Activated CD4-positive, alpha-beta T cell treated with anti-CD3 and anti-CD28 coated beads for 36 hours (primary cell): ENCODE measurements around the gene AOAH. TPM values are rescaled to one million over a fixed set of nuclear protein-coding genes. Genes with fewer than 3 reads are reported as not detected.
A peak's percentile ranks its signal among the peaks of the same experiment; 100 is the strongest.

ENCODE experiments used
- ATAC-seq: fragments of 200-7000 bp; cut with Tn5 transposase; one replicate; pipeline ENCODE4 v1.10.0; 2021; ENCODE audit warnings: mild to moderate bottlenecking, moderate library complexity
- CTCF ChIA-PET: fragments of 350-600 bp; sonication (Branson Sonifier 250); formaldehyde crosslinking; loops from one replicate; lab custom pipeline; 2021; ENCODE audit warnings: antibody characterized with exemption; lab: Charles Lee
- POLR2A ChIA-PET: fragments of 350-600 bp; sonication (Branson Sonifier 250); formaldehyde crosslinking; loops from one replicate; lab custom pipeline; 2021; ENCODE audit warnings: antibody characterized with exemption, inconsistent platforms; lab: Charles Lee
- DNase-seq: peaks from one replicate; pipeline ENCODE4 v3.0.0-alpha.2; 2020
- H3K27ac Mint-ChIP-seq: one replicate; pipeline ENCODE4 v1.8.0; 2021; ENCODE audit warnings: mixed read lengths
- H3K27me3 Mint-ChIP-seq: one replicate; pipeline ENCODE4 v1.8.0; 2021; ENCODE audit warnings: mixed read lengths
- H3K36me3 Mint-ChIP-seq: one replicate; pipeline ENCODE4 v1.8.0; 2021; ENCODE audit warnings: low read depth, mixed read lengths
- H3K4me1 Mint-ChIP-seq: one replicate; pipeline ENCODE4 v1.8.0; 2021; ENCODE audit warnings: mixed read lengths
- H3K4me3 Mint-ChIP-seq: one replicate; pipeline ENCODE4 v1.8.0; 2021; ENCODE audit warnings: mild to moderate bottlenecking, moderate library complexity, mixed read lengths
- H3K9me3 Mint-ChIP-seq: one replicate; pipeline ENCODE4 v1.8.0; 2021; ENCODE audit warnings: low read depth, mixed read lengths
- intact Hi-C, 2 experiments: fragments of 100-400 bp; cut with DNase I in 1 of 2; cut with micrococcal nuclease in 1 of 2; formaldehyde crosslinking; loops; one replicate each; pipeline versions ENCODE4 v1.14.2 to v1.15.1; 2022 to 2024; cut with DNase I, micrococcal nuclease
- total RNA-seq, 2 experiments: library from RNA; stranded (reverse); gene quantifications; one replicate each; pipeline ENCODE4 v1.2.3, GENCODE V29; 2021

Gene AOAH
- total RNA-seq, 2 experiments from 2014 or later: 9.2 to 10.0 TPM

DNA sequence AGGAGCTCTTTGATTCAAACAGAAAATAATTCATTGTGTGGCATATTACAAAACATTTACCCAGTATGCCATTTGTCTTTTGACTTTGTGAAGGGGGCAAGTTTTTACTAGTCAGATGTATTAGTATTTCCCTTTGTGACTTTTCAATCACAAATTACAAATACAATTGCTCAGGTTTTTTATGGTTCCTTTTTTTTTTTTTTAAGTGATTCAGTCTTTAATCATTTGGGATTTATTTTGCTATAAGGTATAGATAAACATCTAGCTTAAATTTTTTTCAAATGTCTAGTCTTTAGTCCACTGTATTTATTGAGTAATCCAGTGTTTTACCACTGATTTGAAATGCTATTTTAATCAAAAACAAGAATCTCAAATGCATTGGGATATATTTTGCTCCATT lies 75.9 kb downstream of the AOAH start:
- DNase-seq: no peak
- H3K36me3 Mint-ChIP-seq: peaks cover 3% of the 10 kb centered on the region
- CTCF ChIA-PET: interaction anchor here (0.6 to 2.4 kb wide), 3 partner anchors 9 to 17 kb away, joined by 3 to 11 read pairs (median 5); no protein-coding TSS in a partner anchor
- no peaks in the 10 kb centered on the region for H3K9me3 Mint-ChIP-seq
- peaks cover 44% of the 10 kb centered on the region for H3K4me1 Mint-ChIP-seq
- intact Hi-C loops: no loop called here
- POLR2A ChIA-PET: no interaction called here
- H3K27me3 Mint-ChIP-seq: no peaks in the 10 kb centered on the region
- H3K4me3 Mint-ChIP-seq: no peak overlapping the region
- no peak overlapping the region for H3K27ac Mint-ChIP-seq
- no peak for ATAC-seq

DNA sequence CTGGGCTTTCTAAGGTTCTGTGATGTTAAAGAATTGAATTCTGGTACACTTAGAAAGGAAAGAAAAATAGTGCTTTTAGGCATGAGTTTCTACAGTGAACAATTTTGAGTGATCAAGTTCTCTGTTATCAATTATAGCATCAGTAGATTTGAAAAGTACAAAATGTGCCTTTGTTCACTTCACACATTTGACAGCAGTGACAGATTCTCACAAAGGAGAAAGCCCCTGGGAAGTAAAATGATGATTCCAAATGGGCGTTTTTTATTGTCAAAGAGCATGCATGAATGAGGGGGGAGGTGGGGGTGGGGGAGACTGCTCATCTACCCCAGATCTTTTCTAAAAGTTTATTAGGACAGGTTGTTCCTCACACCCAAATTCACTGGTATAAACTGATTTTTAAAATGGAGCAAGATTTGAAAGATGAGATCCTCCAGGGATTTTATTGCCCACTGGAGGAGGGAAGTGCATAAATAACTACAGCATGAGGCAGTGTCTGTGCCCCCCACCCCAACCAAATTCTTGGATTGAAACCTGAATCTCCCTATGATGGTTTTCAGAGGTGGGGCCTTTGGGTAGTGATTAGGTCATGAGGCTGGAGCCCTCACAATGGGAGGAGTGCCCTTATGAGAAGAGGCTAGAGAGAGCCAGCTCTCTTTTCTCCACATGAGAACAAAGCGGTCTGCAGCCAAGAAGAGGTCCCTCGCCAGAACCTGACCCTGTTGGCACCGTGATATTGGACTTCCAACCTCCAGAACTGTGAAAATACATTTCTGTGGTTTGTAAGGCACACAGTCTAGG lies 79.5 kb downstream of the AOAH start:
- H3K4me1 Mint-ChIP-seq: peaks cover 48% of the 10 kb centered on the region
- H3K27ac Mint-ChIP-seq: no peak overlapping the region
- H3K36me3 Mint-ChIP-seq: peaks cover 3% of the 10 kb centered on the region
- DNase-seq (no peak), ATAC-seq (no peak)
- H3K4me3 Mint-ChIP-seq: no peak overlapping the region
- H3K9me3 Mint-ChIP-seq: no peaks in the 10 kb centered on the region
- CTCF ChIA-PET: interaction anchor here (0.5 kb wide), 1 partner anchor 100 kb away, joined by 3 read pairs; no protein-coding TSS in a partner anchor
- POLR2A ChIA-PET: no interaction called here
- H3K27me3 Mint-ChIP-seq: no peaks in the 10 kb centered on the region
- intact Hi-C loops: no loop called here

DNA sequence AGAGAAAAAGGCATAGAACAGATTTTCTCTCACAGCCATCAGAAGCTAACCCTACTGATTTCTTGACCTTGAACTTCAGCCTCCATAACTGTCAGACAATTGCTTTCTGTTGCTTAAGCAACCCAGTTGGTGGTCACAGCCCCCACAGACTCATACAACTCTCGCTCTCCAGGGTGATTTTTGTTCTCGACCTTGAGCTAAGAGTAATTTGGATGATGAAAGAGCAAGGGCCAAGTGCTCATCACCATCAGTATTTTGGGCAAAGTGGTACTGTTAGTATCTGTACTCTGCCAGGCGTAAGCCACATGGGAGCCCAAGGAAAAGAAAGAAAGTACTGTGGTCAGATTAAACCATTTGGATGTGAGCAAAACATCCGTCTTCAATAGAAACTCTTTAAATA lies 81.9 kb downstream of the AOAH start:
- intact Hi-C loops: no loop called here
- H3K36me3 Mint-ChIP-seq: peaks cover 3% of the 10 kb centered on the region
- no peak overlapping the region for H3K27ac Mint-ChIP-seq
- peaks cover 72% of the 10 kb centered on the region for H3K4me1 Mint-ChIP-seq
- no peak for ATAC-seq
- POLR2A ChIA-PET: no interaction called here
- H3K4me3 Mint-ChIP-seq: no peak overlapping the region
- H3K27me3 Mint-ChIP-seq: no peaks in the 10 kb centered on the region
- no peak for DNase-seq
- H3K9me3 Mint-ChIP-seq: no peaks in the 10 kb centered on the region
- CTCF ChIA-PET: no interaction called here

DNA sequence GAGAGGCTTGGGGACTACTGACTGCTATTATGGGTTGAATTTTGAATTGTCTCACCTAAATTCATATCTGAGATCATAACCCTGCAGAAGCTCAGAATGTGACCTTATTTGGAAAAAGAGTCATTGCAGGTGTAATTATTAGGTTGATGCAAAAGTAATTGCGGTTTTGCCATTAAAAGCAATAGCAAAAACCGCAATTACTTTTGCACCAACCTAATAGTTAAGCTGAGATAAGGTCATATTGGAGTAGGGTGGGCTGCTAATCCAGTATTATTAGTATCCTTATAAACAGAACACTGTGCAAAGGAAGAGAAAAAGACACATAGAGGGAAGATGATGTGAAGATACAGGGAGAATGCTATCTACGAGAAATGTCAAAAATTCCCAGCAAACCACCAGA lies 82.3 kb downstream of the AOAH start:
- H3K4me3 Mint-ChIP-seq: no peak overlapping the region
- POLR2A ChIA-PET: no interaction called here
- H3K36me3 Mint-ChIP-seq: peaks cover 7% of the 10 kb centered on the region
- ATAC-seq (no peak), DNase-seq (no peak)
- CTCF ChIA-PET: interaction anchor here (0.9 to 1.3 kb wide), 2 partner anchors 29 to 52 kb away, joined by 3 read pairs; no protein-coding TSS in a partner anchor
- H3K27me3 Mint-ChIP-seq: no peaks in the 10 kb centered on the region
- H3K27ac Mint-ChIP-seq: no peak overlapping the region
- peaks cover 76% of the 10 kb centered on the region for H3K4me1 Mint-ChIP-seq
- intact Hi-C loops: no loop called here
- H3K9me3 Mint-ChIP-seq: no peaks in the 10 kb centered on the region

DNA sequence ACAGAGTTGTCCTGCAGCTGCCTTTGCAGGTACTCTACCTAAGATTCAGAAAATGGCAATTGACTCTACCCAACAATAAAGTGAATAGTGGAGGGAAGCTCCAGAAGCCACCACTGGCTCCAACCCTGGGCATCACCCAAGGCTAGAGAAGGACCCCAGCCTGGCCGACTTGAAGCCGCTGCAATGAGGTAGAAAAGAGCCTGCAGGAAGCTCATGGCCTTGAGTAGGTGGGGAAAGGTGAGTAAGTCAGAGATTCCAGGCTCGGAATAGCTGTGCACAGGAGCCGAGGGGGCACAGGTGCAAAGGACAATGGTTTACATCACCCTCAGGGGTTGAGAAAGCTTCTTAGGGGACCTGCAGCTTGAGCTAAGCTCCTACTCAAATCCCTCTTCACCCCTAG lies 83.6 kb downstream of the AOAH start:
- ChIA-PET POLR2A (interaction anchor here (0.6 kb wide), 1 partner anchor 1504 kb away, joined by 4 read pairs; no protein-coding TSS in a partner anchor), CTCF (interaction anchor here (0.7 to 2.1 kb wide), 3 partner anchors 9 to 275 kb away, joined by 3 to 11 read pairs (median 3); no protein-coding TSS in a partner anchor)
- Mint-ChIP-seq H3K27ac (no peak overlapping the region), H3K4me1 (peaks cover 82% of the 10 kb centered on the region), H3K9me3 (no peaks in the 10 kb centered on the region), H3K27me3 (no peaks in the 10 kb centered on the region), H3K4me3 (no peak overlapping the region), H3K36me3 (peaks cover 15% of the 10 kb centered on the region)
- intact Hi-C loops: no loop called here
- ATAC-seq (no peak), DNase-seq (no peak)

DNA sequence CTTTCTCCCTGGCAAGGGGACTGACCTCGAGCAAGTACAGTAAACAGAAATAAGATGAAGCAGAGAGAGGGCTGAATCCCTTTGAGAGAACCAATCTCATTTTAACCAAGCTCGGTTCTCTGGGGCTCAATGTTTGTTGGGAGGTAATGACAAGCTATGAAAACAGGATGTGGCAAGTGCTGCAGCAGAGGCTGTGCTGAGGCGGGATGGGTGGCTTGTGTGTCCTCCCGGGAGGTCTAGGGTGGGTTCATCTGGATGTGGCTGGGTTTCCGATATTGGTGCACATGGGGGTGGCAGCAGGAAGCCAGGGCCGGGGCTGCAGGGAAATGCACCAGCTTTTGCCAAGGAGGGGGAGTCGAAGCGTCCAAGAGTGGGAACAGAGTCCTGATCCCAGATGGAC lies 84.5 kb downstream of the AOAH start:
- Mint-ChIP-seq H3K4me3 (peak overlapping the region; percentile 9), H3K4me1 (peaks cover 75% of the 10 kb centered on the region), H3K9me3 (no peaks in the 10 kb centered on the region), H3K27ac (peak overlapping the region; percentile 69), H3K27me3 (no peaks in the 10 kb centered on the region), H3K36me3 (peaks cover 15% of the 10 kb centered on the region)
- ChIA-PET CTCF (interaction anchor here (0.5 to 3.1 kb wide), 5 partner anchors 9 to 327 kb away, joined by 3 to 15 read pairs (median 4); no protein-coding TSS in a partner anchor), POLR2A (interaction anchor here (0.6 kb wide), 1 partner anchor 1504 kb away, joined by 4 read pairs; no protein-coding TSS in a partner anchor)
- intact Hi-C loops: no loop called here
- ATAC-seq (peak; percentile 89), DNase-seq (peak; percentile 59)

DNA sequence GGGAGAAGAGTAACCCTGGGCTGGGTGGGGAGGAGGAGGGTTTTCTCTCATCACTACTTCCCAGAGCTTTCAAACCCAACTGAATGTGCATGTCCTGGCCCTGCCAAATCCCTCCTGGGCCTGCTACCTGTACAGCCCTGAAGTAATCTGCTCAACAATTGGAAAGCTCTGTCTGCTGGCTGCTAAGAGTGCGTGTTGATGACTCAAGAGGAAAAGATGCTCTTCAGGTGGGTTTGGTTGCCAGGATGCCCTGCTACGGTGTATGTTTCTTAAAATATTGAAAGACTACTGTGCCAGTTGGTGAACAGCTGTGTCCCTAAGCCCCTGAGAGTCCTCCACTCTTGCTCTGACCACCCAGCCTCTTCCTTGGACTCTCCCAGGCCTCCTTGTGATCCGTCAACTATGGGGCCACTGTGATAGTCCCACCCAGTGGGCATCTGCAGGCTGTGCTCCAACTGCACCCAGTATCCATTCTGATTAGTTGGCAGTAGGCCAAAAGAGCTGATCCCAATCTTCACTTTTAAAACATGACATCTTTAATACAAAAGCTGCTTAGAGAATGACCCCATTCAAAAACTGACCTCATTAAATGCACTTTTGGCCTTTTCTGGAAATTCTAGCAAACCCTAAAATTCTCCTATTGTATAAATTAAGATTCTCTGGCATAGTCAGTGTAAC lies 85.6 kb downstream of the AOAH start:
- DNase-seq: peak; percentile 12
- ATAC-seq: peak; percentile 42
- ChIA-PET POLR2A (no interaction called here), CTCF (interaction anchor here (0.6 to 3.1 kb wide), 6 partner anchors 10 to 469 kb away, joined by 3 to 15 read pairs (median 5); no protein-coding TSS in a partner anchor)
- Mint-ChIP-seq H3K27me3 (no peaks in the 10 kb centered on the region), H3K9me3 (no peaks in the 10 kb centered on the region), H3K4me3 (no peak overlapping the region), H3K27ac (peak overlapping the region; percentile 23), H3K36me3 (peaks cover 15% of the 10 kb centered on the region), H3K4me1 (peaks cover 69% of the 10 kb centered on the region)
- intact Hi-C loops: no loop called here

DNA sequence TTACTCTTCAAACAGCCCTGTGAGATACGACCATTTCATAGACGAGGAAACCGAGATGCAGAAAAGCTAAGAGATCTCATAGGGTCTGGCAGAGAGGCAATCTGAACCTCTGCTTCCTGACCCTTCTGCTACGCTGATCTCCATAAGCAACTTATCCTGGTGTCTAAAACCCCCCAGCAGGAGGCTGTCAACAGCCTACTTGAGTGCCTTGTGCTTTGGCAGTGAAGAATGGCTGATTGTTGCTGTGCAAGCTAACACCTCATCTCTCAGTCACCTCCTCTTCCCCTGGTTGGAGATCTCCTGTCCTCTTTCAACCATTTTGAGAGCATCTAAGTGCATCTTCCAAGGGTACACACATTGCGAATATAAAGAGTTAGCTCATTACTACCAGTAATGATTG lies 86.2 kb downstream of the AOAH start:
- Mint-ChIP-seq H3K4me3 (no peak overlapping the region), H3K27me3 (no peaks in the 10 kb centered on the region), H3K36me3 (peaks cover 15% of the 10 kb centered on the region), H3K4me1 (peaks cover 63% of the 10 kb centered on the region), H3K9me3 (no peaks in the 10 kb centered on the region), H3K27ac (peak overlapping the region; percentile 20)
- intact Hi-C loops: no loop called here
- POLR2A ChIA-PET: no interaction called here
- ATAC-seq: no peak
- CTCF ChIA-PET: interaction anchor here (0.6 to 3.1 kb wide), 6 partner anchors 11 to 97 kb away, joined by 3 to 15 read pairs (median 5); no protein-coding TSS in a partner anchor
- DNase-seq: no peak

DNA sequence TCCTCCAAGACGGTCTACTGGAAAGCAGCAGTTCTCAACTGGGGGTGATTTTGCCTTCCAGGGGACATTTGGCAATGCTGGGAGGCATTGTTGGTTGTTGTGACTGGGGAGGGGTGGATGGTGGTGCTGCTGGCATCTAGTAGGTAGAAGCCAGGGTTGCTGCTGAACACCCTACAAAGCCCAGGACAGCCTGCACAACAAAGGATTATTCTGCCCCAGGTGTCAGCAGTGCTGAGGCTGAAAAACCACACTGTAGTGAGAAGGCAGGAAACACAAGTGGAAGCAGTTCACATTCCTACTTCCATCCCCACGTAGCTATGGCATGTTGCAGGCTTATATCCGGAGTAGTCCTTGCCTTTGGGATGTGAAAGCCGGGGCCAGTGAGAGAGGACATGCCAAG lies 86.9 kb downstream of the AOAH start:
- peaks cover 59% of the 10 kb centered on the region for H3K4me1 Mint-ChIP-seq
- POLR2A ChIA-PET: no interaction called here
- DNase-seq: no peak
- intact Hi-C loops: no loop called here
- no peak overlapping the region for H3K27ac Mint-ChIP-seq
- H3K4me3 Mint-ChIP-seq: no peak overlapping the region
- no peaks in the 10 kb centered on the region for H3K27me3 Mint-ChIP-seq
- H3K36me3 Mint-ChIP-seq: peaks cover 15% of the 10 kb centered on the region
- no peaks in the 10 kb centered on the region for H3K9me3 Mint-ChIP-seq
- ATAC-seq: no peak
- CTCF ChIA-PET: interaction anchor here (0.7 to 3.1 kb wide), 5 partner anchors 11 to 66 kb away, joined by 3 to 15 read pairs (median 5); no protein-coding TSS in a partner anchor

DNA sequence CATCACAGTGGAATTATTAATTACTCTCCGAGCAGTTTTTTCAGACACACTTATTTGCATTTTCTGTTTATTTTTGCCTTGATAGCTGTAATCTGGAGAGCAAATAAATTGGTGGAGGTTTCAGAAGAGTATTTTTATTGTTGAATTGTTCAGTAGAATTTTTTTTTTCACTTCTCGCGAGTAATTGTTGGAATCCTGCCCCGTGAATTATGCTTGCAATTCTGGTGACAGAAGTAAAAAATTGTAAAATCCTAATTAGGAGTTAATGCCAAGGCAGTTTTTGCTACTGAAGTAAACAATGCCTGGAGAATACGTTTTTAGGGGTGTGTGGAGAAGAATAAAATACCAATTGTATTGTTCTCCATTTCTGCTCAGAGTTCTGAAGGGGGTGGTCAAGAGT lies 88.2 kb downstream of the AOAH start:
- Mint-ChIP-seq H3K4me1 (peaks cover 50% of the 10 kb centered on the region), H3K9me3 (no peaks in the 10 kb centered on the region), H3K36me3 (peaks cover 18% of the 10 kb centered on the region), H3K27me3 (no peaks in the 10 kb centered on the region), H3K27ac (no peak overlapping the region), H3K4me3 (no peak overlapping the region)
- ChIA-PET POLR2A (no interaction called here), CTCF (no interaction called here)
- ATAC-seq (no peak), DNase-seq (no peak)
- intact Hi-C loops: no loop called here

DNA sequence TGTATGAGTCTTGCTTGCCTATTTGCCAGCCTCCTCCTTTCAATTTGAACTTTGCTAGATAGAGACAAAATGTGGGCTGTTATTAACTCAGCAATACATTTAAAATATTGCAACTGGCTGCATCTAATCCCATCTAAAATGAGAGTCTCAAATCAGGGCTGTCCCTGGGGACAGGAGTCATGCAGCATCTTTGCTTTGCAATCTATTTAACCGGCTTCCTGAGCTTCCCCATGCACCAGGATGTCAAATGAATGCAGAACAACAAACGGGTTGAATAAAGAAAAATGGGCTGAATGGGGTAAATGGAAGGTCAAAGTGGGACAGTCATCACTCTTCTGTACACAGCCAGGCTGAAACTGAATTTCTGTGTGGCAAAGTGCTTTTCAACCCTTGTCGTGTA lies 89.2 kb downstream of the AOAH start:
- peaks cover 41% of the 10 kb centered on the region for H3K4me1 Mint-ChIP-seq
- no peak overlapping the region for H3K4me3 Mint-ChIP-seq
- ChIA-PET POLR2A (no interaction called here), CTCF (interaction anchor here (0.6 to 1.7 kb wide), 2 partner anchors 36 to 333 kb away, joined by 4 to 6 read pairs; no protein-coding TSS in a partner anchor)
- no peak overlapping the region for H3K27ac Mint-ChIP-seq
- intact Hi-C loops: no loop called here
- ATAC-seq: no peak
- no peaks in the 10 kb centered on the region for H3K27me3 Mint-ChIP-seq
- H3K9me3 Mint-ChIP-seq: no peaks in the 10 kb centered on the region
- H3K36me3 Mint-ChIP-seq: peaks cover 21% of the 10 kb centered on the region
- DNase-seq: no peak
